RWPE1 (cell line): ENCODE results near the gene TRPV4.

Experiments
- CTCF ChIA-PET: fragments of 350-600 bp; sonication (Branson Sonifier 250); formaldehyde crosslinking; extraction: SDS; loops from one replicate; lab custom pipeline; 2021; lab: Yijun Ruan, JAX
- POLR2A ChIA-PET: fragments of 400-600 bp; formaldehyde crosslinking; extraction: SDS; loops from one replicate; lab custom pipeline; 2020; ENCODE audit warnings: antibody characterized with exemption; ENCODE audit not compliant: low non-redundant PET; lab: Yijun Ruan, JAX
- DNase-seq: peaks from one replicate; pipeline ENCODE4 v3.0.0; 2012; ENCODE audit warnings: low spot score
- H3K27ac ChIP-seq: fragments of 450-650 bp; 2 replicates; pipeline ENCODE4 v1.5.1; 2017
- CTCF ChIP-seq: fragments of 450-650 bp; conservative IDR thresholded peaks from 2 replicates; pipeline ENCODE4 v1.5.1; 2017; ENCODE audit warnings: low read depth, mild to moderate bottlenecking

The TRPV4 gene

GRCh38 chr12:109839444-109839843, 6.2 kb upstream of the TRPV4 start:
- no peak for TF ChIP-seq CTCF
- ChIA-PET CTCF (no interaction called here), POLR2A (no interaction called here)
- H3K27ac ChIP-seq, result peak overlapping the region; percentile 62; the same call in 1 of the 2 replicates
- no peak for DNase-seq

GRCh38 chr12:109836916-109837315, 3.7 kb upstream of the TRPV4 start:
- H3K27ac ChIP-seq, result peak overlapping the region; percentile 68
- ChIA-PET CTCF (interaction anchor here (1.9 kb wide), 1 partner anchor 8 kb away, joined by 5 read pairs; no protein-coding TSS in a partner anchor), POLR2A (no interaction called here)
- no peak for DNase-seq
- TF ChIP-seq CTCF, result no peak

- H3K27ac ChIP-seq, result peak overlapping the region; percentile 68; the same call in 1 of the 2 replicates
- ChIA-PET POLR2A (no interaction called here), CTCF (interaction anchor here (0.6 to 1.9 kb wide), 2 partner anchors 9 to 238 kb away, joined by 4 to 5 read pairs; no protein-coding TSS in a partner anchor)
- DNase-seq, result no peak
- no peak for TF ChIP-seq CTCF
Measured at GRCh38 chr12:109835827-109836226, 2.6 kb upstream of the TRPV4 start.

- ChIA-PET CTCF (interaction anchor here (0.7 to 1.0 kb wide), 2 partner anchors 13 to 235 kb away, joined by 3 to 4 read pairs; no protein-coding TSS in a partner anchor), POLR2A (no interaction called here)
- H3K27ac ChIP-seq, result no peak overlapping the region
- TF ChIP-seq CTCF, result no peak
- DNase-seq, result no peak
Measured at GRCh38 chr12:109832541-109833306, 474 bp downstream of the TRPV4 start.

GRCh38 chr12:109831929-109832328, 1.3 kb downstream of the TRPV4 start:
- DNase-seq, result no peak
- TF ChIP-seq CTCF, result no peak
- no peak overlapping the region for H3K27ac ChIP-seq
- ChIA-PET CTCF (interaction anchor here (0.7 to 1.0 kb wide), 2 partner anchors 13 to 235 kb away, joined by 3 to 4 read pairs; no protein-coding TSS in a partner anchor), POLR2A (no interaction called here)

- no peak for TF ChIP-seq CTCF
- no peak overlapping the region for H3K27ac ChIP-seq
- ChIA-PET POLR2A (no interaction called here), CTCF (interaction anchor here (2.8 kb wide), 1 partner anchor 14 kb away, joined by 12 read pairs; no protein-coding TSS in a partner anchor)
- no peak for DNase-seq
Measured at GRCh38 chr12:109831365-109831764, 1.8 kb downstream of the TRPV4 start.
